GM19467 (cell line): ENCODE data around the gene STK26.
"Not testable (repeated sequence)": the region's sequence is repeated elsewhere in the genome, so short reads cannot be mapped to it uniquely, and the experiment has no call there.

Experiments used
- ATAC-seq: cut with Tn5 transposase; IDR thresholded peaks from one replicate; pipeline ENCODE4 v1.9.1; 2021; ENCODE audit warnings: mild to moderate bottlenecking, moderate library complexity; ENCODE audit not compliant: unreplicated experiment

The STK26 gene

DNA sequence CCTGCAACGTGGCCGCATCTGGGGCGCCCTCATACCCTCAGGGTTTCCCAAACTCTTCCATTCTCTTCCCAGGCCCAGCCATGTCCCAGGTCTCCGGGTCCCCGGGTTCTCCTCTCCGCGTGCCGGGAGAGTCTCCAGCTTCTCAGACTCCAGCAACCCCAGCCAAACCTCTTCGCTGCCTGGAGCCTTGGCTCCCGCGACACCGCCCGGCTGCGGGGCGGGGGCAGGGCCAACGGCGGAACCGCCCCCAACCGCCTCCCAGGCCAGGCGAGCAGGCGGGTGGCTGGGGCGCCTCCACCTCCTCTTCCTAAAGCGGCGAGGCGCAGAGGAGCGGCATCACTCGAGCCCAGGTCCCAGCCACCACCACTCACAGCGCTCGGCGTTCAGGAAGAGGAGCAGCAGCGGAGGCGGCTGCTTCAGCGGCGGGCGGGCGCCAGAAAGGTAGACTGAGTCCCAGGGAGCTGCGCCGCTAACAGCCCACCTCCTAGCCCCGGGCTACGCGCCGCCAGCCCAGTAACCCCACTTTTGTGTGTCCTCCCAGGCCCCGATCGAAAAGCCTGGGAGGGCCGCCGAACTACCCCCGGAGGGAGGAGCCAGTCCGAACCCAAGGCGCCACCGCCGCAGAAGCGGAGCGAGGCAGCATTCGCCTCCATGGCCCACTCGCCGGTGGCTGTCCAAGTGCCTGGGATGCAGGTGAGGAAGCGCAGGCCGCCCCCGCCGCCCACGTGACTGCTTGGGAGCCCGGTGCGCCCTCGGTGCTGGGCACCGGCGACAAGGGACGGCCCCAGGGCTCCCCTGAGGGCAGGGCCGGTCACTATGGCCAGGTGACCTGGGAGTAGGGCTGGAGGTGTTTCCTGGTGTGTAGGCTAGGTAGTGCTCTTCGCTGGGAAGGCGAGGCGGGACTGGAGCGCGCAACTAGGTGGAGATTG lies at the start of gene STK26:
STK26 (plus strand) TSS at position 336 of the 929 bp plus-strand sequence; CDS start at position 652, 316 bp downstream.
- peak; percentile 82 for ATAC-seq

DNA sequence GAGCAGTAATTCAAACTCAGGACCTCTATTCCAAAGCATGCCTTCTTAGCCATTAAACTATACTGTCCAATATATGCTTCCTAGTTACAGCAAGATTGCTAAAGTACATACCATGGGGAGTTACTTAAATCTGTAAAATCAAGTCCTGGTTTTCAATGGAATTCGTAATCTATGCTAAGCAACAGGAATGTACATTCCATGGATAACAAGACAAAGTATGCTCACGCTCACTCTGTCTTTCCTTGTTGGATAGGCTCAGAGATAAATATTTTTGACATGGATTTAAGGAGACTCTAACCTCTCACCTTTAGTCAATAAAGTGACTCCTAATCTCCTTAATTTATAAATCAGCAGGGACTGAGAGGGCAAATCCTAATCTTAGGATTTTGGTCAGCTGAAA lies 47.3 kb upstream of the STK26 start:
- ATAC-seq = no peak

DNA sequence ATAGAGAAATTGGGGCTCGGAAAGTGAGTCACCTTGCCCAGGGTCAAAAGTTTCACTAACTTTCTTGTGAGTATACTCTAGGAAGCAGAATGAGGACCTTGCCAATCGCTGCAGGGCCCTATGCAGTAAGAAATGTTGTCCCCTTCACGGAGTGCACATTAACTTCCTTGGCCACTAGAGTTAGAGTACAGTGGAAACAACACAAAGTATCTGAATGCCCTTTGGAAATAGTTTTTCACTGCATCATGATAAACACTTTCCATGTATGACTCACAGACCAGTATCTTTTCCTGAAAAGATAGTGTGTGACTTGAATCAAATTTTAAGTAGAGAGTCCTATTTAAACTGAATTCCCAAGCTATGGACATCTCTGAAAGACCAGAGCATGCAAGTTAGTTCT lies 45.5 kb upstream of the STK26 start:
- ATAC-seq = no peak

DNA sequence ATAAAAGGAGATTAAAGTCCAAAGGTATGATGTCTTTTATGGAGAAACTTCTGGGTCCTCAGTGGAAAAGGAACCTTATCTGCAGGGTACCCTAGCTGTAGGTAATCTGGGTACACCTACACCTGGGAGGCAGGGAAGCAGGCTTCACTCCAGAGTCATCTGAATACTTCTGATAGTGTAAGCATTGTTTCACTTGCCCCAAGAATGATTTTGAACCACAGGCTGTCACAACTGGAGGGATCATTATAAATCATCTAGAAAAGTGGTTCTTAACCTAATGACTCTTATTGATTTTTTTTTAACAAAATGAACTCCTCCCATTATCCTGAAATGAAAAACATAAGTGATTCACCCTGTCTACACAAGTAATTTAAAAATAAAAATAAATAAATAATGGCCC lies 44.0 kb upstream of the STK26 start:
- no peak for ATAC-seq

DNA sequence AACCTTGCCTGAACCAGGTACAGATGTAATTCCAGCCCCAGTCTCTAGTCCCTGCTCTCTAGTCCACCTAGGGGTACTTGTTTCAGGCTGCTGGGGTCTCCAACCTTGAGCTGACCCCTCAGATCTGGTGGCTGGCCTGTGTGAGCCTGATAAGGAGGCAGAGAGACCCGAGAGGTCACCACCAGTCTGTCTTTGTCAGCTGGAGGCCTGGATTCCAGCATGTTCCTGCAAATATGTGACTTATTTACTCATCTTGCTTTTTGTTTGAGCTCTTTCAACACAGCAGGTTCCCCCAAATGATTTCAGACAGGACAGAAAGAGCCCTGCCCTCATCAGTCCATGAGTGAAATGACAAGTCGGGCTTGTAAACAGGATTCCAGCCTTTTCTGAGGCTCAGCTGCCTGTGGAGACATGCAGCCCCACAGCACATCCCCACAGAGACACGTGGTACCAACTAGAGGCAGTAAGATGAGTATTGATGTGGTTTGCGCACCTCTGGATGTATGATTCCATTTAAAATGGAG lies 37.5 kb upstream of the STK26 start:
- ATAC-seq = no peak

DNA sequence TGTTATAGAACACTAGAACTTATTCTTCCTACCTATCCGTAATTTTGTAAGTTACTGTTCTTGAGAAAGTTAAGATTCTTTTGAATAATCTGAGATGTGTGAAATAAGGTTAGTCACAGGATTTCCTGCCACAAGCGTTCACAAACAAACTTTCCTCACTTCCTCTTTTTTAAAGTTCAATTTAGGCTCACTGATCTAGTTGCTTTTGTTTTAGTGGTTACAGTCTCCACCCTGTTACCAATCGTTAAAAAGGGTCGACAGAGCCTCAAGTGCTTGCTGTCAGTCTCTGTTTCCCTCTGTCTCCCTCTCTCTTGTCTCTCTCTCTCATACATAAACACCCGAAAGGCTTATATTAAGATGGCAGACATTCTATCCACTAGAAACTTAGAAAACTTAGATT lies 35.9 kb upstream of the STK26 start:
- ATAC-seq = peak; percentile 97

DNA sequence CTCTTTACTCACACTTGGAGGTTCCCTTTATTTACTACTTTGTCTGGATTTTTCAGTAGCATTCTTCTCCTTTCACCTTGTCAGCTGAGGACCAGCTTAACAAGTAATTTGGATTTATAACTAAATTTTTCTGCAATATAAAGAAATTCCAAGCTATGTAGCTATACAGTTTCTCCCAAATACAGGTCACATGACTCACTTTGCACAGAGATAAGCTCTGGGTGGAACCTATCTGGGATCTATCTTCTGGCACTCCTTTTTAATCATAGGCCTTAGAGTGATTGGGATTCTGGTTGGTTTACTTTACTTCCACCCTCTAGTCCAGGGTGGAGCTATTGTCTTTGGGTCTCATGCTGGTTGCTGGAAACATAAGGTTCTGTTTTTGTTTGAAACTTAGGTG lies 34.9 kb upstream of the STK26 start:
- ATAC-seq = no peak

DNA sequence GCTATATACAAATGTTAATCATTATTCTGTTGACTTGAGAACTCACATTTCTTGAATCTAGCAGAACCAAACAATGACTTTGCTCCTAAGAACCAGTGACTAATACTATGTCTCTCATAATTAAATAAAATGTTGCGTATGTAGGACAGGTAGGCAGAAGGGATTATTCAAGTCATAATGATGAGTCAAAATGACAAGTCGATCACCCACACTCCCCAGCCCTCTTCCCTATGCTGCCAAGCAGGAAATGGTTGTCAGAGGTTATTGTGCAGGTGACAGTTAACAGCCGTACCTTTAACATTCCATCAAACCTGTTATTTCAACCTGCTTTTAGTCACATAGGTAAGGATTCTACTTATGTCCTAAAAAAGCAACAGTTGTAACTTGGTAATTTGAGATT lies 22.0 kb upstream of the STK26 start:
- ATAC-seq = no peak

DNA sequence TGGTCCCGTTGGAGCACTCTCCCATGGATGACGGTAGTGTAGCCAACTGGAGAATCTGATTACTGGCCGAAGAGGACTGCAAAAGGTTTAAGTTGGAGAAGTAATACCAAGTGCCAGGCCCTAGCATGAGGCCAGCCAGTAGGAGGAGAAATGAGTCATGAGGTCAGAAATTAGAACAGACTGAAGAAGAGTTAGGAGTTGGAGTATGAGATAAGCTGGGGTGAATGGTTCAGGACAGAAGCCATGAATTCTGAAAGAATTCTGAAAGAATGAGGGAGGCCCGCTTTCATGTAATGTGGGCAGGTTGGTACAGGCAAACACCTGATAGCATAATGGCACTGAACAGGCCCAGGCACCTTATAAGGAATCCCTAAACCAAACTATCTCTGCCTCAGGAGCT lies 18.4 kb upstream of the STK26 start:
- no peak for ATAC-seq

DNA sequence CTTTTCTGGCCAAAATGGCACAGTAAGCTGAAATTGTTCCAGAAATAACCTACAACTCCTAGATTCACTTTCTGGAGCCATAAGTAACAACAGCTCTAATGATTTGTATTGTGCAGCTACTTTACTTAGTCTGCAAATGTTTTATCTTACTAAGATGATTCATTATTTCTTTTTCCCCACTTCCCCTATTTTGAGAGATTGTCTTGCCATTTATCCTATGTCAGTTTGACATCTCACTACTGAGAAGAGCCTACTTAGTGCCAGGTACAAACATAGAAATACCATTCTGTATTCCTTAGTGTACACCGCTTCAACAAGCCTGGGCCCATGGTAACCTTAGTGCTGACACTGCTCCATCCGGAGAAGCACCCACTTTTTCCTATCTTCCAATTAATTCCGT lies 13.8 kb upstream of the STK26 start:
- no peak for ATAC-seq

DNA sequence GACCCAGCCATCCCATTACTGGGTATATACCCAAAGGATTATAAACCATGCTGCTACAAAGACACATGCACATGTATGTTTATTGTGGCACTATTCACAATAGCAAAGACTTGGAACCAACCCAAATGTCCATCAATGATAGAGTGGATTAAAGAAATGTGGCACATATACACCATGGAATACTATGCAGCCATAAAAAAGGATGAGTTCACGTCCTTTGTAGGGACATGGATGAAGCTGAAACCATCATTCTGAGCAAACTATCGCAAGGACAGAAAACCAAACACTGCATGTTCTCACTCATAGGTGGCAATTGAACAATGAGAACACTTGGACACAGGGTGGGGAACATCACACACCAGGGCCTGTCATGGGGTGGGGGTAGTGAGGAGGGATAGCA lies 12.9 kb upstream of the STK26 start:
- not testable (repeated sequence) for ATAC-seq

DNA sequence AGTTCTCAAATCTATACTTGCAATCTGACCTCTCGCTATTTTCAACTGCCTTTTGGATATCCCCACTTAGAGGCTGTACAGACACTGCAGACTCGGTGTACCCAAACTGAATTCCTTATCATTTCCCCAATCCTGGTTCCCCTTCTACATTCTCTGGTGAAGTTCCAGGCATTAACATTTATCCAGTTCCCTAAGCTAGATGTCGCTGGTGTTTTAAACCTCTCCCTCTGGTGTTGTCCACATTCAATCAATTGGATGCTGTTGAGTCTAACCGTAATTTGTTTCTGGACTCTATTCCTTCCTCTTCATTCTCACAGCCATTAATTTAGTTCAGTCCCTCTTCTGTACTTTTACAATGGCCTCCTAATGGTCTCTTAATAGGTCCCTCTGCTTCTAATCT lies 7.2 kb upstream of the STK26 start:
- ATAC-seq = no peak

DNA sequence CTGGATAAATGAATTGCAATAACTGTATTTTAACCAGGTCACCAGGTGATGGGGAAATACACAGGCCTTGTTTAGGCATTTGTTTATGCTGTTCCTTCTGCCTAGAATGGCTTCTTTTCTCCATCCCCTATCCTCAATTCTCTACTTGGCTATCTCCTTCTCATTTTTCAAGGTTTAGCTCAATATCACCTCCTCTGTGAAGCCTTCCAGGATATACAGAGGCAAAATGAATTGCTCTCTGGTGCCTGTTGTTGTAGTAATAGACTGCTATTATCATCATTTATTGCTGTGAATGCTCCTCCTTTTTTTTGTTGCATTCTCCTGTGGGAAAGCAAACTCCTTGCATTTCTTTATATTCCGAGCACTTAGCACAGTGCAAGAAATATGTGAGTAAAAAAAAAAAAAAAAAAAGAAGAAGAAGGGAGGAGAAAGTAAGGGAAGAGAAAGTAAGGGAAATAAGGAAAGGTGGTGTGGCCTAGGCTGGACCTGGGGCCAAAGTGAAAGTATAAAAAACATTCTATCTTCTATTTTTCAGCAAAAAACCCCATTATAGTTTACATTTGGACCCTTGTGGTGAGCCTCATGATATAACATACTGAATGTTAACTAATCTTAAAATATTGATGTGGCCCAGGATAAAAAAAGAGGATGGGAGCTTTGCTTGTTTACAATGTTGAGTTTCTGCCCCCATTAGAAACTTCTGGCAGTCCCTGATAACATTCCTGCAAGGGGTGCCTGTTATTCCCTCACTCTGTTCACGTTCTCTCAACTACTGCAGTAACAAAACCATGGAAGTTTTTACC lies 6.3 kb upstream of the STK26 start:
- no peak for ATAC-seq

DNA sequence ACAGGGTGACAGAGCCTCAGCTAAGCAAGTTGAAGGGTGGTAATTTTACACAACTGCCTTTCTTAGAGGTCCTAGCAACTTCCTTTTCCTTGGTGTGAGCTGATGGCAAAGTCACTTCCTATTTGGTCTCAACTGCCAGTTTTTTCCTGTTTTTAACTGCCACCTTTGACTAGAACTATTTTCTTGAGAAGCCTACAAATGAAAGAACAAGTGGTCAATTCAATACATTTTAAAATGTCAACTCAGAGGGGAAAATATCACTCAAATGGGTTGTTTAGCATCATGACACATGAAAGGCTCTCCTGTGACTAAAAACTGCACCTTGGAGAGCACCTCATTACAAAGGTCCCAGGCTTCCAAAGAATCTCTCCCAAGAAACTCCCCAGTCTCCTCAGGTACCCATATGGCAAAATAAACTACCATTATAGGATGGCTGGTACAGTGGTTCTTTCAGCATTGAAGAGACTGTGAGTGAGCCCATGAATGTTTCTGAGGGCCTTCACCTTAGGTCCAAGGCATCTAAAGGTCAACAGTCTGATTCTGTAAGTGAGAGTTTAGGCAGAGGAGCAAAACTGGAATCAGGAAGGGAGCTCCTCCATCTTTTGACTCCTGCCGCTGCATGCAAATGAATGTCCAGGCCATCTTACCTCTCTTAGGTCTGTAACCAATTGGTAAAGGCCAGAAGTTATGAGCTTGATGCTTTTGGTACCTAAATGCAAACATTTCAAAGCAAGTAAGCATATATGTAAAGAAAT lies 5.5 kb upstream of the STK26 start:
- no peak for ATAC-seq

DNA sequence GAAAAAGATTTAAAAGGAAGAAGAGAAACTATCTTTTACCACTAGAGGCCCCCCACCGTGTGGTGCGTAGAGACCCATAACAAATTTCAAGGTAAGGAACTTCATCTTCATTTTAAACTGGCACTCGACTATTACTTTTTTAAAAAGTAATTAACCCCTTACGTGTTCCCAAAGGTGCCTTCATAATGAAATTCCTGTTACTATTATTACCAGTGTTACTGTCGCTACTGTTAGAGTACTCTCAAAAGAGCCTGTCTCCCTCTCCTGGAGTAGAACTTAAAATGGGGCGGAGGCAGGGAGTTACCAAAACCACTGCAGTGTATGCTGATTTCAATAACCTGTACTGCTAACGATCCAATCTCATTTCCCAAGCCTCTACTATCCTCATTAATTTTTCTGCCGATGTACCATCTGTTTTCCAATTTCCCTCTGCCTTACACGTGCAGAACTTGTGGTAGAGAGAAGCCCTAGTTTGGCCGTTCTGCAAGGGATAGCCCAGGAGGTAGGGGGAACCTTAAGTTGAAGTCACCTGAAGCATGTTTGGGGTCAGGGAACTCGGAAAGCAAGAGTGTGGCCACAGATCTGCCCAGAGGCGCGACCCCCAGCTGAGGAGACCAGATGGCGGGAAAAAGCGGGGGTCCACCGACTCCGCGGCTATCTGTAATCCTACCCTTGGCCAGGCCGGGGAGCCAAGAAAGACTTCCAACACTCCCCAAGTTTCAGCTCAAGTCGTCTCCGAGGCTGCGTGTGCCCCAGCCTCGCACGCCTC lies 720 bp upstream of the STK26 start:
- ATAC-seq = no peak

DNA sequence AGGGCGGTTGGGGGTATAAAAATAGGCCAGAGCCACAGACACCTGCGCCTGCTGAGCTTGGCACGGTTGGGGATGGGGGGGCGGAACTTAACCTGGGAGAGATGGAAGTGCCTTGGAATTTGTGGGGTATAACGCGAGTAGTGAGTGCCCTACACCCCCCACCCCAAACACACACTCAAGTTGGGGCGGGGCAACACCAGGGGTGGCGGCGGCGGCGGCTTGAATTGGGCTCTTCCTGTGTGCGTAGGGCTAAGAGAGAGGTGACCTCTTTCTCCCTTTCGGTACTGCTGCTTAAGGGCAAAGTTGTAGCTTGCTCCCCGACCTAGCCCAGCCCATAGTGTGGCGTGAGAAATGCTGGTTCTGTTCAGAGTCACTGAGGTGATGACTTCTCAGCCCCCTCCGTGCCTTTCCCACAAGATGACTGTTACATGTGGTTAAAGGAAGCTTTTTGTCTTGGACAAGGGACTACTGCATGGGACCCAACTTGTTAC lies 839 bp downstream of the STK26 start:
- peak; percentile 48 for ATAC-seq

DNA sequence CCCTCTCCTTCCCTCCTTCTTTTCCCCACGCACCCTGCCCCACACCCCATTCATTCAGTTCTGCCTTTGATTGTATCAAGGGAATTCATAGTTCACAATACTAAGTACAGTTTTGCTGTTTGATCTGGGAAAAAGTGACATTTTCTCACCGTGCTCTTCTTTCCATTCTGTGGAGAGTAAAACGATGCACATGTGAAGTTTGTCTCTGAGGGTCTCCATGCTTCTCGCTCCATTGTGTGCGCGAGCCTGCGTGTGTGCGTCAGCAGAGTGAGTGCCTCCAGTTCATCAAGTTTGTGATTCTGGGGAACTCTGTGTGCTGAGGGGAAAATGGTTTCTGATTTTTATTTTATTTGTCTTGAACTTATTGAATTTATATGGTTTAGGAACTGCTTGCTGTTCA lies 1.9 kb downstream of the STK26 start:
- no peak for ATAC-seq

DNA sequence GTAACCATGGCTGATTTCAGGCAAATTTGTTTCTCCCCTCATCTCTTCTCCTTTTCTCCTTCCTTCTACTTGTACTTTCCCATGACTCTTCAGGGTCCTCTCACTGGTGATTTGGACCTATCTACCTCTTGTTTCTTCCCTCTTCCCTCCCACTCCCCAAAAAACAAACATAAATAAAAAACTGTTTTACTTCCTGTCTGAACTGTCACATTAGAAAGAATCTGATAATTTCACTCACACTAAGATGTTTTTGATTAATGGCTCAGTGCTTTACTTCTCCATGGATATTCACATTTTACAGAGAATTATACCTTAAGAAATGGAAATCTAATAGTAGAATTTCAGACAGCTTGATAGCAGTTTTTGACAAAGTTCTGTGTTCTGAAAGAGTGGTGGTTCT lies 7.2 kb downstream of the STK26 start:
- no peak for ATAC-seq

DNA sequence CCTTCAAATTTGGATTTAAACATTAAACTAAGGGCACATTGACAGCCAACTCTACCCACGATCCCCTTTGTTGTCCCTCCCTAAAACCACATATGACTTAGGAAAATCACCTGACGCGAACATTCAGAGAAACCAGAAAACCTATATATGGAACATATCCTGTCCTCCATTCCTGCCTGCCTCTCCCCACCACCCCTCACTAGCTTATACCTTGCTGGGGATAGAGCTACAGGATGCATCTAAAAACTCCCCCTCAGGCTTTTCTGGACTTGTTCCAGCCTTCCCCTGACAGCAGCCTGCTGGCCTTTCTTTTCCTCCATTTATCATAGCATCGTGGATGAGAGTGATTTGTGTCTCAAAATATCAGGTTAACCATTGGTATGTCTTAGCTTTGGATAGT lies 8.8 kb downstream of the STK26 start:
- ATAC-seq = no peak

DNA sequence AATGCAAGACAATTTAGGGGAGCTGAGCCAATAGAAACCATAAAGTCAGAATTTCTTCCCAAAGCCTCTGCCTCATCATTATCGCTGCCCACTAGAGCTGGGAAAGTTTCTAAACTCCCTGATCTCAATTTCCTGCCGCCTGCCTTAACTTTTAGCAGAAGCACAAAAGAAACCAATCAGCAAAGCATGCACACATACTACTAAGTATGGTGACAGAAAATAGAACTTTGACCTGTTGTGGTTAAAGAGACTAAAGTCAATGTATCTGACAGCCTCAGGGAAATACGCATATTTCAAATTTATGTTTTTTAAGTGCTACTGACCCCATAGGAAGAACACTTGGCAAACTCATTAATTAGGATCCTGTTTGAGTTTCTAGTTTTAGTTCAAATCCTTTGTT lies 10.1 kb downstream of the STK26 start:
- no peak for ATAC-seq
